Fibroblast of skin of left quadriceps (primary cell): ENCODE data around the gene EHD1.
A peak's percentile ranks its signal among the peaks of the same experiment; 100 is the strongest.
"Not testable (repeated sequence)": the region's sequence is repeated elsewhere in the genome, so short reads cannot be mapped to it uniquely, and the experiment has no call there.

Source experiments
- DNase-seq, 2 experiments: peaks; one replicate each; pipeline ENCODE4 v3.0.0-alpha.2; 2013; ENCODE audit warnings: low read depth in 2 of 2

The EHD1 gene

GRCh38 chr11:64856382-64857227 lies 21.8 kb downstream of the EHD1 start:
- DNase-seq, result no peak

- DNase-seq, result no peak
These were observed 22.7 kb downstream of the EHD1 start for GRCh38 chr11:64855596-64856304.

- peak; percentile 54 to 60 for DNase-seq
These were observed 23.6 kb downstream of the EHD1 start for GRCh38 chr11:64854534-64855502.

GRCh38 chr11:64854157-64854533 lies 24.3 kb downstream of the EHD1 start:
- no peak for DNase-seq

GRCh38 chr11:64853709-64854108 lies 24.7 kb downstream of the EHD1 start:
- no peak for DNase-seq

GRCh38 chr11:64852804-64853509 lies 25.5 kb downstream of the EHD1 start:
- no peak for DNase-seq

GRCh38 chr11:64851831-64852351 lies 26.5 kb downstream of the EHD1 start:
- DNase-seq, result no peak

GRCh38 chr11:64850979-64851567 lies 27.3 kb downstream of the EHD1 start:
- no peak for DNase-seq

GRCh38 chr11:64849598-64850356 lies 28.6 kb downstream of the EHD1 start:
- no peak for DNase-seq

- no peak for DNase-seq
These were observed 29.4 kb downstream of the EHD1 start for GRCh38 chr11:64848826-64849597.

GRCh38 chr11:64848214-64848825 lies 30.1 kb downstream of the EHD1 start:
- DNase-seq, result no peak

GRCh38 chr11:64846998-64847666 lies 31.3 kb downstream of the EHD1 start:
- peak; percentile 74 to 78 for DNase-seq

GRCh38 chr11:64845776-64846129 lies 32.7 kb downstream of the EHD1 start:
- DNase-seq, result not testable (repeated sequence)

- no peak for DNase-seq
These were observed 33.2 kb downstream of the EHD1 start for GRCh38 chr11:64845129-64845775.

GRCh38 chr11:64844330-64845128 lies 33.9 kb downstream of the EHD1 start, which contains the start of gene CDC42BPG:
CDC42BPG (minus strand) TSS chr11:64844653; CDS start chr11:64844569, 84 bp downstream.
- DNase-seq, result peak in 1 of 2 experiments; percentile 17

GRCh38 chr11:64843686-64844329 lies 34.6 kb downstream of the EHD1 start:
- no peak for DNase-seq
